Nephron (organoid): ENCODE results near the gene TEX2.
"Not testable (repeated sequence)": the region's sequence is repeated elsewhere in the genome, so short reads cannot be mapped to it uniquely, and the experiment has no call there.

Experiments used
- H3K27ac Mint-ChIP-seq, 3 experiments: 2 replicates each; pipeline ENCODE4 v1.8.0; 2020; ENCODE audit warnings: mixed read lengths in 3 of 3, mild to moderate bottlenecking in 2 of 3, moderate library complexity in 1 of 3
- H3K27me3 Mint-ChIP-seq: 2 replicates; pipeline ENCODE4 v1.8.0; 2021; ENCODE audit warnings: low read depth, mild to moderate bottlenecking, moderate library complexity, mixed read lengths
- H3K36me3 Mint-ChIP-seq: 2 replicates; pipeline ENCODE4 v1.8.0; 2020; ENCODE audit warnings: low read depth, mixed read lengths
- H3K4me1 Mint-ChIP-seq: 2 replicates; pipeline ENCODE4 v1.8.0; 2020; ENCODE audit warnings: mixed read lengths
- H3K4me3 Mint-ChIP-seq, 3 experiments: 2 replicates each; pipeline ENCODE4 v1.8.0; 2020; ENCODE audit warnings: mild to moderate bottlenecking in 3 of 3, mixed read lengths in 3 of 3, moderate library complexity in 2 of 3
- H3K9me3 Mint-ChIP-seq: 2 replicates; pipeline ENCODE4 v1.8.0; 2020; ENCODE audit warnings: mixed read lengths
- CTCF ChIP-seq, 3 experiments: fragments of 200-600 bp; sonication (generic); IDR thresholded peaks; one replicate each; pipeline ENCODE4 v1.5.0; 2021; ENCODE audit warnings: antibody characterized with exemption in 3 of 3; ENCODE audit not compliant: unreplicated experiment in 3 of 3

Gene TEX2

GRCh38 chr17:64223283-64223682 is 39.8 kb downstream of the TEX2 start:
- TF ChIP-seq CTCF (IDR thresholded peaks at IDR 0.05; ENCODE audit: unreplicated experiment in 3 of 3) = no peak
- Mint-ChIP-seq H3K27me3 (no peaks in the 10 kb centered on the region), H3K36me3 (peaks cover 3% of the 10 kb centered on the region), H3K27ac (no peak overlapping the region), H3K4me1 (peaks cover 19% of the 10 kb centered on the region), H3K9me3 (peaks cover 10% of the 10 kb centered on the region), H3K4me3 (no peak overlapping the region)

- Mint-ChIP-seq H3K36me3 (peaks cover 6% of the 10 kb centered on the region), H3K4me3 (no peak overlapping the region), H3K9me3 (peaks cover 10% of the 10 kb centered on the region), H3K27ac (no peak overlapping the region), H3K4me1 (peaks cover 32% of the 10 kb centered on the region), H3K27me3 (no peaks in the 10 kb centered on the region)
- TF ChIP-seq CTCF (IDR thresholded peaks at IDR 0.05; ENCODE audit: unreplicated experiment in 3 of 3) = no peak
Measured at GRCh38 chr17:64221679-64222078, 41.4 kb downstream of the TEX2 start.

DNA sequence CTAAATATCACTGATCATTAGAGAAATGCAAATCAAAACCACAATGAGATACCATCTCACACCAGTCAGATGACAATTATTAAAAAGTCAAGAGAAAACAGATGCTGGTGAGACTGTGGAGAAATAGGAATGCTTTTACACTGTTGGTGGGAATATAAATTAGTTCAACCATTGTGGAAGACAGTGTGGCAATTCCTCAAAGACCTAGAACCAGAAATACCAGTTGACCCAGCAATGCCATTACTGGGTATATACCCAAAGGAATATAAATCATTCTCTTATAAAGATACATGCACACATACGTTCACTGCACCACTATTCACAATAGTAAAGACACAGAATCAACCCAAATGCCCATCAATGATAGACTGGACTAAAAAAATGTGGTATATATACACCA is 42.5 kb downstream of the TEX2 start:
- H3K27ac Mint-ChIP-seq, H3K36me3 Mint-ChIP-seq, H3K27me3 Mint-ChIP-seq, H3K4me3 Mint-ChIP-seq, H3K9me3 Mint-ChIP-seq: not testable (repeated sequence)
- H3K4me1 Mint-ChIP-seq = peaks cover 43% of the 10 kb centered on the region

DNA sequence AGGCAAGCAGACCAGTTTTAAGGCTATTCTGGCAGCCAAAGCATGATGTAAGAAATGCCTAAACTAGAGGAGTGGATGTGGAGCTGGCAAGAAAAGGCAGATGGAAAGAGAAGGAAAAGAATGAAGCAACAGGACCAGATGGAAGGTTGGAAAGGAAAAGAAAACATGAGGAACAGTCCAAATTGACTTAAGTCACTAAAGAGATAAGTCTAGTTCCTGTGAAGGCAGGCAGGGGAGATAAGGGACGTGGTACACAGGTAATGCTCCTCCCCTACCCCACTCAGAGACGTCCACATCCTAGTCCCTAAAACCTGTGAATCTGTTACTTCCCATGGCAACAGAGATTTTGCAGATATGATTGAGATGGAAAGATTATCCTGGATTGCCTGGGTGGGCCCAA is 43.5 kb downstream of the TEX2 start:
- no peak for TF ChIP-seq CTCF (IDR thresholded peaks at IDR 0.05; ENCODE audit: unreplicated experiment in 3 of 3)
- Mint-ChIP-seq H3K4me1 (peaks cover 45% of the 10 kb centered on the region), H3K36me3 (peaks cover 6% of the 10 kb centered on the region), H3K27ac (no peak overlapping the region), H3K27me3 (no peaks in the 10 kb centered on the region), H3K4me3 (no peak overlapping the region), H3K9me3 (peaks cover 10% of the 10 kb centered on the region)

DNA sequence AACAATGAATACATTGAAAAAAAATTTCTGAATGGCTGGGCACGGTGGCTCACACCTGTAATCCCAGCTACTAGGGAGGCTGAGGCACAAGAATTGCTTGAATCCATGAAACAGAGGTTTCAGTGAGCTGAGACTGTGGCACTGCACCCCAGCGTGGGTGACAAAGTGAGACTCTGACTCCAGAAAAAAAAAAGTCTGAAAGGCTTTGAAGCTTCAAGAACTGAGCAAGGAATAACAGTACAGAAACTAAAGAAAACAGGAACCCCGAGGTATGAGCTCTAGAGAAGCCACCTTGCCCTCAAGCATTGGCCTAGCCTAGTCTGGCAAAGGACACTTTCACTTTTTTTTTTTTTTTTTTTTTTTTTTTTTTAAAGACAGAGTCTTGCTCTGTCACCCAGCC is 45.0 kb downstream of the TEX2 start:
- Mint-ChIP-seq H3K9me3 (peaks cover 10% of the 10 kb centered on the region), H3K4me3 (no peak overlapping the region), H3K27ac (peak overlapping the region; percentile 95 to 97 (median 96)), H3K27me3 (no peaks in the 10 kb centered on the region), H3K4me1 (peaks cover 44% of the 10 kb centered on the region), H3K36me3 (peaks cover 16% of the 10 kb centered on the region)
- no peak for TF ChIP-seq CTCF (IDR thresholded peaks at IDR 0.05; ENCODE audit: unreplicated experiment in 3 of 3)

DNA sequence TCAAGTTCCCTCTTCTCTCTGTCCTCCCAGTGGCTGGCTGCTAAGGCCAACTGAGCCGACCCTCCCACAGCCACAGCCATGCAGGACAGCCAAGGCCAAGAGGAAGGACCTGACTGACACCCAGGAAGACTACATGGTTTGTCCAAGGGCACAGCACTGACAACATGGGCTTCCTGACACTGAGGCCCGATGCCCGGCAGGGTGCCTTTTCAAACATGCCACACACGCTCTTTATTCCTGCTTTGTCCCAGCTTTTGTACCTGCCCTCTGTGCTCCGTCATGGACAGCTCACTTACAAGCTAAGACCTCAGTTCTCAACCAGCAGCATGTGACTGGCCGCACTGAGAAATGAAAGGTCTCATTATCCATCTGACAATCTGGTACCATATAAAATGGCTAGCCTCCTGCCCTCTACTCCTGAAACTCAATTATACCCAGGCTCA is 45.8 kb downstream of the TEX2 start:
- peak overlapping the region in 1 of 3 experiments; percentile 39 for H3K4me3 Mint-ChIP-seq
- peaks cover 24% of the 10 kb centered on the region for H3K36me3 Mint-ChIP-seq
- no peak for TF ChIP-seq CTCF (IDR thresholded peaks at IDR 0.05; ENCODE audit: unreplicated experiment in 3 of 3)
- peaks cover 10% of the 10 kb centered on the region for H3K9me3 Mint-ChIP-seq
- H3K27ac Mint-ChIP-seq = peak overlapping the region; percentile 95 to 97 (median 96)
- peaks cover 44% of the 10 kb centered on the region for H3K4me1 Mint-ChIP-seq
- H3K27me3 Mint-ChIP-seq = no peaks in the 10 kb centered on the region
